HG03135 (cell line): ENCODE data around the gene PLEKHJ1.

Source experiments
- ATAC-seq: cut with Tn5 transposase; IDR thresholded peaks from one replicate; pipeline ENCODE4 v1.9.1; 2021; ENCODE audit warnings: mild to moderate bottlenecking, moderate library complexity; ENCODE audit not compliant: unreplicated experiment

The PLEKHJ1 gene

GRCh38 chr19:2249880-2250765 is 14.0 kb upstream of the PLEKHJ1 start:
- no peak for ATAC-seq

DNA sequence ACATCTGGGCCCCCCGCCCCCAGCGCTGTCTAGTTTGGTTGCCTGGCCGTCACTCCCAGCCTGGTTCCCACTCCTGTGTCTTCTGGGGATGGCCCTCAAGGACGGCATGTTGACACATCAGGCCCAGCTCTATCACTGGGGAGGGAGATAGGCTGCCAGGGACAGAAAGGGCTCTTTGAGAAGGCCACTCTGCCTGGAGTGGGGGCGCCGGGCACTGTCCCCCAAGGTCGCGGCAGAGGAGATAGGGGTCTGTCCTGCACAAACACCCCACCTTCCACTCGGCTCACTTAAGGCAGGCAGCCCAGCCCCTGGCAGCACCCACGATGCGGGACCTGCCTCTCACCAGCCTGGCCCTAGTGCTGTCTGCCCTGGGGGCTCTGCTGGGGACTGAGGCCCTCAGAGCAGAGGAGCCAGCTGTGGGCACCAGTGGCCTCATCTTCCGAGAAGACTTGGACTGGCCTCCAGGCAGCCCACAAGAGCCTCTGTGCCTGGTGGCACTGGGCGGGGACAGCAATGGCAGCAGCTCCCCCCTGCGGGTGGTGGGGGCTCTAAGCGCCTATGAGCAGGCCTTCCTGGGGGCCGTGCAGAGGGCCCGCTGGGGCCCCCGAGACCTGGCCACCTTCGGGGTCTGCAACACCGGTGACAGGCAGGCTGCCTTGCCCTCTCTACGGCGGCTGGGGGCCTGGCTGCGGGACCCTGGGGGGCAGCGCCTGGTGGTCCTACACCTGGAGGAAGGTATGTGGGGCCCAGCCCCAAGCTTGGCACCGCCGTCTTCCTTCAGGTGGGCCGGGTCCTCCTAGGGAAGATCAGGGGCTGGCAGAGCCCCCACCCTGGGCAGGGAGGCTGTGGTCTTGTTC is 13.1 kb upstream of the PLEKHJ1 start, which contains the start of gene AMH:
Gene AMH, plus strand, starts transcription at position 314 of the 857 bp plus-strand sequence. Its CDS starts 10 bp downstream, at position 324.
- ATAC-seq = no peak

GRCh38 chr19:2248136-2249009 is 12.2 kb upstream of the PLEKHJ1 start:
- no peak for ATAC-seq

- ATAC-seq = no peak
These were observed 11.4 kb upstream of the PLEKHJ1 start for GRCh38 chr19:2247433-2248101.

GRCh38 chr19:2246801-2247361 is 10.8 kb upstream of the PLEKHJ1 start:
- no peak for ATAC-seq

DNA sequence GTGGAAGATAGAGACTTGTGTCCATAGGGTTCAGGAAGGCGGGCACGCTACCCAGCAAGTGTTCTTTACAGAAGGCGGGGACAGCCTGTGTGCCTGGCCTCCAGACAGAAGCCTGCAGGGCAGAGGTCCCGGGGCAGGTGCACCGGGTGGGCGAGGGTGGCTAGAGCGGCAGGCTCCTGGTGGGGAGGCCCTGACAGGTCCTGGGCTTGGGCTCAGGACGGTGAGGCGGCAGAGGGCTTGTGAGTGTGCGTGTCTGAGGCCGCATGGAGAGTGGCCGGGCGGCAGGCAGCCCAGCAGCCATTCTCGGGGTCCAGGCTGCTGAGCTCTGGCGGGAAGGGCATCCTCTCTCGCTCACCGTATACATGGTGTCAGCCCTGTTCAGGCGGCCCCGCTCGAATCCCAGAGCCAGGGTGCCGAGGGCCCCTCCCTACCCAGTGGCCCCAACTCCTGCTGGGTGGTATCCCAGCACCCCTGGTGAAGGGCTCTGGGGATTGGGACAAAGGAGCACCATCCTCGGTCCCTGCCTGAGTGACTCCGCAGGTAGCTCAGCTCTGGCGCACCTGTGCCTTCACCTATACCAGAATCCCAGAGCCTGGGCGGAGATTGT is 10.0 kb upstream of the PLEKHJ1 start:
- ATAC-seq = no peak

DNA sequence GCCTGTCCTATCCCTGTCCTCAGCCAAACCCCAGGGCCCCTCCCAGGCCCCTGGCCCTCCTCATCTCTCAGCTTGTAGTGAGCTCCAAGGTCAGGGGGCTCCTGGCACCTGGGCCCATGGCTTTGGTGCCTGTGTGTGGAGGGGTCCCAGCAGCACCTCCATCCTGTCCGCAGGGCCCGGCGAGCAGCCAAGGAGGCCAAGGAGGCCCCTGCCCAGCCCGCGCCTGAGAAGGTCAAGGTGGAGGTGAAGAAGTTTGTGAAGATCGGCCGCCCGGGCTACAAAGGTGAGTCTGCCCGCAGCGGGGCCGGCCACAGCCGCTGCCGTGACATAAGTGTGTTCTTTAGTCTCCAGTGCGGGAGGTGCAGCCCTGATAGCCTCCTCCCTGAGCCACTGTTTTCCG is 9.1 kb upstream of the PLEKHJ1 start:
- no peak for ATAC-seq

DNA sequence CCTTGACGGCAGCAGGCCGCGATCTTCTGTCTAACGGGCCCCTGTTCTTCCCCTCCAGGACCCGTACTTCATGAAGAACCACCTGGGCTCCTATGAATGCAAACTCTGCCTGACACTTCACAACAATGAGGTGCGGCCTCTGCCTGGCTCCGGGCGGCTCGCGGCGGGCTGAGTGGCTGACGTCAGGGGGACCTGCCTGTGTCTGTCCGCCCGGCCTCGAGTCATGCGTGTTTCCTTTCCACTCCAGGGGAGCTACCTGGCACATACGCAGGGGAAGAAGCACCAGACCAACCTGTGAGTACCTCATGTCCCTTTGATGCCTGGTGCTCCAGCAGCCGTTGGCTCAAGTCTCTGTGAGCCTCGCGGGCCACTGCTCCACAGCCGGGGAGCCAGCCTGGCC is 8.4 kb upstream of the PLEKHJ1 start:
- no peak for ATAC-seq

- no peak for ATAC-seq
These were observed 7.9 kb upstream of the PLEKHJ1 start for GRCh38 chr19:2244125-2244411.

DNA sequence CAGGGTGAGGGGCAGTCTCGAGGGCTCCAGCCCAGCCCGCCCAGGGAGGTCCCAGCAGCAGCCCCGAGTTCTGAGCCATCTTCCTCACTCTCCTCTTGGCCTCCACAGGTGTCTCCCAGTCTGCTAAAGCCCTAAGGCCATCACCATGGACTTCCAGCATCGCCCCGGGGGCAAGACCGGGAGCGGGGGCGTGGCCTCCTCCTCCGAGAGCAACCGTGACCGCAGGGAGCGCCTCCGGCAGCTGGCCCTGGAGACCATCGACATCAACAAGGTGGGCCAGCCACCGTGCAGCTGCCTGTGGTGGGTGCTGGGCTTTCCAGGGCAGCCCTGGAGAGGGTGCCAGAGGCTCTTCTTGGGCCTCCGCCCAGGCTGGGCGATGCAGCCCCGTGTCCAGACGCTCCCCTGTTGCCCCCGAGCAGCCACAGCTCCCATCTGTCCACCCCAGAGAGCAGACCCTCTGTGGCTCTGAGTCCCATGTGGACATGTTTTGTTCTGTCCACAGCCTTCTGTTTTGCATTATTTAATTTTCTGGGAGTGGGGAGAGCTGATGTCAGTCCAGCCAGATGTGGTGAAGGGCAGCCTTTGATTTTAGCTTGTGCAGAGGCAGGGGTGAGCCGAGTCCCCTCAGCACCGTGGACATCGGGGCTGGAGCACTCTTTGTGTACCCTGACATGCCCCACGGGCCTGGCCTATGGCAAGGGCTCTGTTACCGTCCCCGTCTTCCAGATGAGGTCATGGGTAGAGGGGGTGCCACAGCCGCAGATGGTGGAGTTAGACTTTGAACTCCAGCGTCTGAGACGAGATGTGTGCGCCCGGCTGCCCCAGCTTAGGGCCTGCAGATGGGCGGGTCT is 7.4 kb upstream of the PLEKHJ1 start:
- no peak for ATAC-seq

DNA sequence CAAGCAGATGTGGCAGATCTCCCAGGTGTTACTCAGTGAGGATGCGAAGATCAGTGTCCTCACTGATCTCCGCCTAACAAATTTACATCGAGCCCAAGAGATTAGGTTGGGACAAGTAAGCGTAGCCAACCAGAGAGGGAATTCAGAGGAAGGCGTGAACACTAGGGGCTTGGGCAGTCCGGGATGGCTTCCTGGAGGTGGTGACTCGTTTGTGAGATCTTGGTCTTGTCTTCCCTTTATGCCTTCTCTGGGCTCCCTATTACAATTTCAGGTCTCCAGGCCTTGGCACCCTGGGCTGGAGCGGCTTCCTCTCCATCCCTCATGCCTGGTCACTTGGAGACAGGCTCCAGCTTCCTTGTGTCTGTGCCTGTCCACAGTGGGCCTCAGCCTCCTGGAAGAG is 6.7 kb upstream of the PLEKHJ1 start:
- no peak for ATAC-seq

- ATAC-seq = no peak
These were observed 6.0 kb upstream of the PLEKHJ1 start for GRCh38 chr19:2242092-2242537.

- ATAC-seq = no peak
These were observed 5.0 kb upstream of the PLEKHJ1 start for GRCh38 chr19:2240881-2241760.

DNA sequence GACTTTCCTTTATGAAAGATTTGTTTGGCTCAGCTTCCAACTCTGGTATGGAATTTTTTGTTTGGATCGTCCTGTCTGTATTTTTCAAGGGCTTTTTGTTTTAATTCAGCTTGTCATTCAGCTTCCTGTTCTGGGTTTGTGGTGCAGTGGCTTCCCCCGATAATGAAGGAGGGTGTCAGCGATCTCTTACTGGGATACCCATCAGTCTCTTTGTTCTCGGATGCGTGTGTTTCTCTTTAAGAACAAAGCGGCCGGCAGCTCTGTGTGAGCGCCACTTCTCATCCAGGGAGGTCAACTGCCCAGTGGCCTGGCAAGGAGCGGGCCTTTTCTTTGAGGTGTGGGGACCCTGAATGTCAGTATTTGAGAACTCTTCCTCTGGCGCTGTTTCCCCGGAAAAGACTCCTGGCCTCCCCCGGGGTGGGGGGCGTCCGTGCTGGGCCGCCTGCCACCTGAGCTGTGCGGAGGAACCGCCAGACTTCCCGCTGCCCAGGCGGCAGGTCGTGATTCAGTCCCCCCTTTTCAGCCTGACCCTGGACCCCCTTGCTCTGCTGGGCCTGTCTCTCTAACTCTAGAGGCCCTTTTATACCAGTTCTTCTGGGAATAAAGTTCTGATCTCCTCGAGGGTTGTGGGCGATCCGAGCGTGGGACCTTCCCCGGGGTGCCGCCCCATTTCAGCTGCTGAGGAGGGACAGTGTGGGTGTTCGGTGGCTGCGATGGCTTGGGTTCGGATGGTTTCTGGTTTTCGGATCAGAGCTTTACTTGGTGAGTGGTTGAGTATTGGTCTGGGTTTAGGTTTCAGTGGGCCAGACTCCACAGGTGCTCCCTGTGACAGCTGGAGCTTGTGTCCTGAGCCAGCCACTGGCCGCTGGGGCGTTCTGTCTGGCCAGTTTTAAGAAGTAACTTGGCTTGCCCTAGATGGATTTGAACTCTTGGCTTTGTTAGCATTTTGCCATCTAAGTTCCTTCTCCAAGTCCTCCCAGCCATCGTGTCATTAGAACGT is 3.9 kb upstream of the PLEKHJ1 start:
- ATAC-seq = no peak

DNA sequence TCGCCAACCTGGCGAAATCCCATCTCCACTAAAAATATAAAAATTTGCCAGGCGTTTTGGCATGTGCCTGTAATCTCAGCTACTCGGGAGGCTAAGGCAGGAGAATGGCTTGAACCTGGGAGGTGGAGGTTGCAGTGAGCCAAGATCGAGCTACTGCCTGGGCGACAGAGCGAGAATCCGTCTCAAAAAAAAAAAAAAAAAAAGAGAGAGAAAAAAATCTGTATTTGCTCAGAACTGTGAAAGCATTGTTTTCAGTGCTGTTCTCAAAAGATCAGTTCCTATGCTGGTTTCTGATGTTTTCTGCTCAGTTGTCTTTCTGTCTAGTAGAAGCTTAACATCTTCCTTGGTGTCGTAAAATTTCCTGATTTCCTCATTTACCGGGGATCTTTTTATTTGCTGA is 3.0 kb upstream of the PLEKHJ1 start:
- no peak for ATAC-seq

- no peak for ATAC-seq
These were observed 1.7 kb upstream of the PLEKHJ1 start for GRCh38 chr19:2237869-2238153.
